Bronchial epithelial cell (primary cell): ENCODE results near the gene CACHD1. TPM values are rescaled to one million over a fixed set of nuclear protein-coding genes. Genes with fewer than 3 reads are reported as not detected.

ENCODE experiments used
- DNase-seq: peaks from one replicate; pipeline ENCODE4 v3.0.0-alpha.2; 2010; ENCODE audit warnings: low read depth
- FAIRE-seq: peaks from 2 replicates; lab custom pipeline; 2011; peaks lifted over from hg19 to GRCh38; lab: Jason Lieb, UNC
- H3K27me3 ChIP-seq: 2 replicates; pipeline ENCODE4 v1.5.1; 2011; ENCODE audit warnings: low read length; ENCODE audit not compliant: control insufficient read depth, insufficient read depth
- H3K36me3 ChIP-seq: 2 replicates; pipeline ENCODE4 v1.5.1; 2011; ENCODE audit warnings: low read length; ENCODE audit not compliant: control insufficient read depth, insufficient read depth
- H3K4me3 ChIP-seq: 2 replicates; pipeline ENCODE4 v1.5.1; 2011; ENCODE audit warnings: mild to moderate bottlenecking, low read depth, low read length, control low read depth
- total RNA-seq: library from RNA; depleted of rRNA; stranded (reverse); fragments of >200 nt; gene quantifications from 2 replicates; pipeline ENCODE4 v1.2.1, GENCODE V29; 2014
- TF ChIP-seq, protein P1 (sequence below): IDR thresholded peaks from 2 replicates; pipeline ENCODE4 v1.5.1; 2011; ENCODE audit warnings: mild to moderate bottlenecking, moderate library complexity, low read length, control low read depth, inconsistent platforms; ENCODE audit not compliant: insufficient read depth, severe bottlenecking

CACHD1 gene
- total RNA-seq, 1 donor from 2014 or later, result 1.8 TPM

DNA sequence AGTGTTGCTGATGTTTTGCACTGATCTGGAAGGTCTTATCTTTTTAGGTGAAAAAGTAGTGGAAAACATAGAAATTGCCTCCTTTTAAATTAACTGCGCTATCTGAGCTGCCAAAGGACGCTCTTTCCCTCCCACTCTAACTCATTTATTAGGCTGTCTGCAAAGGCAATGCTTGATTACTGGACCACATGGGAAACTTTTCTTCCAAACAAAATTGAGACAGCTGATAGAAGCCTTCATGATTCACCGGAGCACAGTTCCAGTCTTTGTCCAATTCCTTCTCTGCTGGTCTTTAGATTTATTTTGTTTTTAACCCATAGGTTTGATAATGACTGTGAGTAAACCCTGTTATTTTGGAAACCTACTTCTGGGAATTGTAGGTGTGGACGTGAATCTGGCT, 181.9 kb downstream of the CACHD1 start:
- no peak for DNase-seq
- no peak for FAIRE-seq

DNA sequence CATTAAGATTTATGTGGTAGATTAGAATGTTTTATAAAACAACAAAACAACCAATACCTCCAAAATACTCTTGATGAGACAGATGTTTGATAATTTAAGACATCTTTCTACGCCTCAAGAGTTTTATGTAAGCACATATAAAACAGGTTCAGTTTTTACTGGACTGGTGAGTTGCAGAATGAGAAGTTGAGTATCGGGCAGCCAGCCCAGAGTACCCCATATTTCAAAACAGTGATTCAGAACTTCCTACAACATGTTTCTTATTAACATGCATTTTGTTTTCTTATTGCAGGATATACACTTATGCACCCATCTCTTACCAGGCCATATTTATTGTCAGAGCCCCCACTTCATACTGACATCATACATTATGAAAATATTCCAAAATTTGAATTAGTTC, 183.5 kb downstream of the CACHD1 start:
- Histone ChIP-seq H3K4me3 (no peak overlapping the region), H3K36me3 (no peaks in the 10 kb centered on the region), H3K27me3 (no peaks in the 10 kb centered on the region)
- no peak for FAIRE-seq
- TF ChIP-seq, protein P1, sequence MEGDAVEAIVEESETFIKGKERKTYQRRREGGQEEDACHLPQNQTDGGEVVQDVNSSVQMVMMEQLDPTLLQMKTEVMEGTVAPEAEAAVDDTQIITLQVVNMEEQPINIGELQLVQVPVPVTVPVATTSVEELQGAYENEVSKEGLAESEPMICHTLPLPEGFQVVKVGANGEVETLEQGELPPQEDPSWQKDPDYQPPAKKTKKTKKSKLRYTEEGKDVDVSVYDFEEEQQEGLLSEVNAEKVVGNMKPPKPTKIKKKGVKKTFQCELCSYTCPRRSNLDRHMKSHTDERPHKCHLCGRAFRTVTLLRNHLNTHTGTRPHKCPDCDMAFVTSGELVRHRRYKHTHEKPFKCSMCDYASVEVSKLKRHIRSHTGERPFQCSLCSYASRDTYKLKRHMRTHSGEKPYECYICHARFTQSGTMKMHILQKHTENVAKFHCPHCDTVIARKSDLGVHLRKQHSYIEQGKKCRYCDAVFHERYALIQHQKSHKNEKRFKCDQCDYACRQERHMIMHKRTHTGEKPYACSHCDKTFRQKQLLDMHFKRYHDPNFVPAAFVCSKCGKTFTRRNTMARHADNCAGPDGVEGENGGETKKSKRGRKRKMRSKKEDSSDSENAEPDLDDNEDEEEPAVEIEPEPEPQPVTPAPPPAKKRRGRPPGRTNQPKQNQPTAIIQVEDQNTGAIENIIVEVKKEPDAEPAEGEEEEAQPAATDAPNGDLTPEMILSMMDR, result no peak
- DNase-seq, result no peak

More for the DNA sequence above, 181.9 kb downstream of the CACHD1 start:
- Histone ChIP-seq H3K27me3 (no peaks in the 10 kb centered on the region), H3K4me3 (no peak overlapping the region), H3K36me3 (no peaks in the 10 kb centered on the region)
- TF ChIP-seq, protein P1, result no peak

DNA sequence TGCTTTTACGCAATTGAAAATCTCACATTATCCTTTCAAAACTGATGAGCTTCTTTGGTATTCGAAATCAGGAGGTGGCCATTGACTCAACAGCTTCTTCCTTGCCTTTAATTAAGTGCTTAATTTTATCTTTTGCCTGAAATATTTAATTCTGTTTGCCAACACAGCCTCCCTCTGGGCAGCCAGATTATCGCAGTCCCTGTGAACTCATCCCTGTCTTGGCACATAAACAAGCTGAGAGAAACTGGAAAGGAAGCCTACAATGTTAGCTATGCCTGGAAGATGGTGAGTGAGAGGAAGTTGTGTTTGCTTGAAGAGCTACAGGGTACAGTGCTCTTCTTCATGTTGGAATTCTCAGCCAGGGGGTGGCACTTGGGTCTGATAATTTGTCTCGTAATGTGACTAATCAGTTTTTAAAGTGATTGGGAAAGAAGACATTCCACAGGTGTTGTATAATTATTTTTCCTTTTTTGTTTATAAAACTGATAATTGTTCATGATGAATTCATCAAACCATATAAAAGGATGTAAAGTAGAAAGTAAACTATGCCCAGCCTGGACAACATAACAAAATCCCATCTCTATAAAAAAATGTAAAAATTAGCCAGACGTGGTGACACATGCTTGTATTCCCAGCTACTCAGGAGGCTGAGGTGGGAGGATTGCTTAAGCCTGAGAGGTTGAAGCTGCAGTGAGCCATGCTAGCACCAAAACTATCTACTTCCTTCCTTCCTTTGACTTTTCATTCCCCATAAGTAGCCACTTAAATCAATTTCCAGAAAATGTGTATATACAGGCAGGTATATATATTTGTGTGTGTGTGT, 184.8 kb downstream of the CACHD1 start:
- no peak for FAIRE-seq

DNA sequence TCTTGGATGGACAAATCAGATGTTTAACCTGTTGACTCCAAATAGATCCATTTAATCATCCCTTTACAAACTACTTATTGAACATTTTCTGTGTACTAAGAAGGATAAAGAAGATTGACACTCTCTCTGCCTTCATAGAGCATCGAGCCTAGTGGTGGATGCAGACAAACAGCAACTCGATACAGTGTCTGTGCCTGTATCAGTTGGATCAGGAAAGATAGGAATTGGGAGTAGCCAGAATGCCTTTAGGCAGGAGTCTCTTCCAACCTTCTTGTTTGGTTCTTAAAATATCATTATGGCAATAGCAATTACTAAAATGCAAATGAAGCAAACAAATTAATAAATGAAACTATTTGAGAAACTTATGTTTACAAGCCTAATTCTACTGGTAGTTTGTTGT, 185.9 kb downstream of the CACHD1 start:
- Histone ChIP-seq H3K4me3 (no peak overlapping the region), H3K36me3 (no peaks in the 10 kb centered on the region), H3K27me3 (no peaks in the 10 kb centered on the region)
- DNase-seq (no peak), FAIRE-seq (no peak)
- TF ChIP-seq, protein P1, result no peak

More for the DNA sequence above, 184.8 kb downstream of the CACHD1 start:
- Histone ChIP-seq H3K4me3 (no peak overlapping the region), H3K27me3 (no peaks in the 10 kb centered on the region), H3K36me3 (no peaks in the 10 kb centered on the region)
- TF ChIP-seq, protein P1, result no peak
- DNase-seq, result peak; percentile 35

DNA sequence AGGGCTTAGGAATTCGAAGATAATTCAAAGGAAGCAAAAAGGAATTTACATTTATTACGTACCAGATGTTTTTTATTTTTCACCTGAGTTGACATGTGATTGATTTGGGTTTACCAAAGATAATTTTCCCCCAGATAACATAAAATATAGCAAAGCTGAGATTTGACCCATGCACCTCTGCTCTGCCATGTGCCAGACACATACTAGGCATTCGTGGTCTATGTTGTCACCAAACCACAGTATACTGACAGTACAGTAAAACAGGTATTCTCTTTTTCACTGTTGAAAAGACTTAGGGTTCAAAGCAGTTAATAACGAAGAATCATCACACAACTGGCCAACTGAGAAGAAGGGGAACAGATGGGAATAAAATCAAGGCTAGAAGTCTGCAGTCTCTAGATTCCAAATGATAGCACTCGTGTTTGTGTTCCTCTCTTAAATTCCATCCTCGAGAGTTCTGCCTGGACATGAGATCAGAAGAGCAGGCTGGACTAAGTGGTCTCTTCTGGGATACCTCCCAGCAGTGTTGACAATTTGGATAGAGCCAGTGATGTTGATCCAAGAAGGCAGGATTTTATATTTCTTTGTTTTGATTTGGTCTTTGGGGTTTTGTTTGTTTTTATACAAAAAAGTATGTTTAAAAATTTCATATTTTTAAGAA, 189.7 kb downstream of the CACHD1 start:
- Histone ChIP-seq H3K27me3 (no peaks in the 10 kb centered on the region), H3K4me3 (no peak overlapping the region), H3K36me3 (no peaks in the 10 kb centered on the region)
- no peak for DNase-seq
- no peak for FAIRE-seq
- TF ChIP-seq, protein P1, result no peak
